ENCODE measurements around the gene NF2. TPM values are rescaled to one million over a fixed set of nuclear protein-coding genes. Genes with fewer than 3 reads are reported as not detected.

Gene NF2
- total RNA-seq, 6 experiments from 2014 or later, result 9.6 to 24.8 (median 14.0) TPM

DNA sequence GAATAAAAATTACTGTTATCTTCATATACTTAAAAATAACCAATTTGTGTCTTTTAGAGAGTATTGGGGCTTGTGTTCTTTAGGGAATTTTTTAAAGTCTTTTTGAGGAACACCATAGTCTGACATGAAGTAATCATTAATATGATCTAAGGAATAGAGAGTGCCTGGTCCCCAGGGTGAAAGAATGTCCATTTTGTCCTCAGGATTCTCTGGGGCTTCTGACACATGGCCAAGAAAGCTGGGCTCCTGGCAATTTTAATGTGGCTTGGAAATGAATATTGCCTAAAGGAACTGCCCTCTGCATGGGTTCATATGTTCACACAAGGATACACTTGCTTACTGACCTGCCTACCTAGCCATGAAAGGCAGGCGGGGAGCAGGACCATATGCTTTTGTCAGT, 33.7 kb downstream of the NF2 start:
- peaks cover 0 to 10% (median 0%) of the 10 kb centered on the region in 4 donors for H3K36me3 ChIP-seq
- no peaks in the 10 kb centered on the region for H3K27me3 ChIP-seq
- intact Hi-C loops (cut with DNase I), result no loop called here
- no peaks in the 10 kb centered on the region for H3K4me1 ChIP-seq
- WGBS (ENCODE audit: insufficient coverage, low coverage, low lambda C conversion rate, missing lambda C conversion rate), result no CpG with 5 or more reads among the region's 1 CpG
- H3K9me3 ChIP-seq, result no peaks in the 10 kb centered on the region
- TF ChIP-seq, protein P1, sequence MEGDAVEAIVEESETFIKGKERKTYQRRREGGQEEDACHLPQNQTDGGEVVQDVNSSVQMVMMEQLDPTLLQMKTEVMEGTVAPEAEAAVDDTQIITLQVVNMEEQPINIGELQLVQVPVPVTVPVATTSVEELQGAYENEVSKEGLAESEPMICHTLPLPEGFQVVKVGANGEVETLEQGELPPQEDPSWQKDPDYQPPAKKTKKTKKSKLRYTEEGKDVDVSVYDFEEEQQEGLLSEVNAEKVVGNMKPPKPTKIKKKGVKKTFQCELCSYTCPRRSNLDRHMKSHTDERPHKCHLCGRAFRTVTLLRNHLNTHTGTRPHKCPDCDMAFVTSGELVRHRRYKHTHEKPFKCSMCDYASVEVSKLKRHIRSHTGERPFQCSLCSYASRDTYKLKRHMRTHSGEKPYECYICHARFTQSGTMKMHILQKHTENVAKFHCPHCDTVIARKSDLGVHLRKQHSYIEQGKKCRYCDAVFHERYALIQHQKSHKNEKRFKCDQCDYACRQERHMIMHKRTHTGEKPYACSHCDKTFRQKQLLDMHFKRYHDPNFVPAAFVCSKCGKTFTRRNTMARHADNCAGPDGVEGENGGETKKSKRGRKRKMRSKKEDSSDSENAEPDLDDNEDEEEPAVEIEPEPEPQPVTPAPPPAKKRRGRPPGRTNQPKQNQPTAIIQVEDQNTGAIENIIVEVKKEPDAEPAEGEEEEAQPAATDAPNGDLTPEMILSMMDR (IDR thresholded peaks at IDR 0.05), result no peak
- no peak for TF ChIP-seq POLR2A (IDR thresholded peaks at IDR 0.05)
- DNase-seq (no peak), ATAC-seq (no peak)
- no peak overlapping the region for H3K4me3 ChIP-seq
- H3K27ac ChIP-seq, result no peak overlapping the region

DNA sequence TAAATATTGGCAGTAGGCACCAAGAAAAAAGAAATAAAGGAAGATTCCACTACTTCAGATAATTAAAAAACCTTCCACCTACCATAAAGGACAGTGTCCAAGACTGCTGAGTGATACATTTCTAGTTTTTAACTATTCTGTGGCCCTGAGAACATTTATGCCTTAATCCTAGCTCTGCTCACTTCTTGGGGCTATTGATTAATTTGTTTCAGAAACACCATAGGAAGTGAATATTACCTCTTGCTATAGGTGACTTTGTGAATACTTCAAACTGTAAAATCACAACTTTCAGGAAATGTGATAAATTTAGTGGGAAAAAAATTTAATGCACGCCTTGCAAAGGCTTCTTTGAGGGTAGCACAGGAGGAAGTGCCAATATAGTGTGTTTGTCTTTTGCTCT, 35.2 kb downstream of the NF2 start:
- H3K4me1 ChIP-seq, result no peaks in the 10 kb centered on the region
- no peak for DNase-seq
- no peaks in the 10 kb centered on the region for H3K9me3 ChIP-seq
- no peak for TF ChIP-seq POLR2A (IDR thresholded peaks at IDR 0.05)
- TF ChIP-seq, protein P1 (IDR thresholded peaks at IDR 0.05), result no peak
- ATAC-seq, result no peak
- 94% methylated on average over 1 of the region's 1 CpG for WGBS (ENCODE audit: insufficient coverage, low coverage, low lambda C conversion rate, missing lambda C conversion rate)
- H3K4me3 ChIP-seq, result no peak overlapping the region
- intact Hi-C loops (cut with DNase I), result no loop called here
- peaks cover 0 to 13% (median 0%) of the 10 kb centered on the region in 4 donors for H3K36me3 ChIP-seq
- H3K27ac ChIP-seq, result no peak overlapping the region
- H3K27me3 ChIP-seq, result no peaks in the 10 kb centered on the region

DNA sequence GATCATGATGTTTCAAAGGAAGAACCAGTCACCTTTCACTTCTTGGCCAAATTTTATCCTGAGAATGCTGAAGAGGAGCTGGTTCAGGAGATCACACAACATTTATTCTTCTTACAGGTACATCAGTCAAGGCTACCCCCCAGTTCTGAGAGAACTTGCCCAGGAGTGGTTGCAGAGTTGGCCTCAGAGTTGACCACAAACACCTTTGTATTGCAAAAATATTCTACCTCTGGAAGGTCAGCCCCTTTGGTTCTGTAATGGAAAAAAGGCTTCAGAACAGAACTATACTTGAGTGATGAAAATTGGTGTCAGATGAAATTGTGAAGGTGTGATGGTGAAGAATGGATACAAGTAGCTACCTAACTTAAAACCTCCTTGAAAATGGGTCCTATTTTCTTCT, 35.7 kb downstream of the NF2 start:
- TF ChIP-seq, protein P1 (IDR thresholded peaks at IDR 0.05), result no peak
- no peak for TF ChIP-seq POLR2A (IDR thresholded peaks at IDR 0.05)
- no peak for ATAC-seq
- peaks cover 0 to 13% (median 0%) of the 10 kb centered on the region in 4 donors for H3K36me3 ChIP-seq
- intact Hi-C loops (cut with DNase I), result no loop called here
- no peaks in the 10 kb centered on the region for H3K27me3 ChIP-seq
- H3K27ac ChIP-seq, result no peak overlapping the region
- H3K4me3 ChIP-seq, result no peak overlapping the region
- no peak for DNase-seq
- H3K9me3 ChIP-seq, result no peaks in the 10 kb centered on the region
- H3K4me1 ChIP-seq, result no peaks in the 10 kb centered on the region

DNA sequence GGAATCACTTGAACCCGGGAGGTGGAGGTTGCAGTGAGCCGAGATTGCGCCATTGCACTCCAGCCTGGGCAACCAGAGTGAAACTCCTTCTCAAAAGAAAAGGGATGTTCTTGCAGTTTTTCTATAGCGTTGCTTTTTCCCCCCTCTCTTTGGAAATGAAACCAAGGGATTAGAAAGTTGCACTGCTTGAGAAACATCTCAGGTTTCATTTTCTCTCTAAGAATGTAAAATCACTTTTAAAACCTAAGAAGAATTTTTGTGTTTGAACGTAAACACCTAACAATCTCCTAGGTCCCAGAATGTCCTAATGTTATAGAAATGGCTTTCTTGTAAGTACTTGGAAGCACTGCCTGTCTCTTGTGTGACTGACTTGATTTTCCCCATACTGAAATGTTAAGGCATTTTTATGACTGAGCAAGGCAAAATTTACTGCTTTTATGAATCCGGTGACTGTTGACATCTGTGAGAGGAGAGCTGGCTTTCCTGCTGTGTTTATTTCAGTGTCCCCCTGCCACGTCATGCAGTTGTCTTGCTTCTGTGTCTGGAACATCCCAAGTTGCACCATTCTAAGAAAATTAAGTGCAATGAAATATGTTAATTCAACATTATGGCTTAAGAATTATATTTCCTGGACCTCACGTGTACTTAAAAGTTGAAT, 37.7 kb downstream of the NF2 start:
- TF ChIP-seq, protein P1 (IDR thresholded peaks at IDR 0.05), result no peak
- no peak for TF ChIP-seq POLR2A (IDR thresholded peaks at IDR 0.05)
- DNase-seq, result no peak
- H3K4me1 ChIP-seq, result no peaks in the 10 kb centered on the region
- intact Hi-C loops (cut with DNase I), result no loop called here
- ATAC-seq, result no peak
- H3K4me3 ChIP-seq, result no peak overlapping the region
- peaks cover 0 to 13% (median 0%) of the 10 kb centered on the region in 4 donors for H3K36me3 ChIP-seq
- H3K27me3 ChIP-seq, result no peaks in the 10 kb centered on the region
- WGBS (ENCODE audit: insufficient coverage, low coverage, low lambda C conversion rate, missing lambda C conversion rate), result 78% methylated on average over 8 of the region's 8 CpGs
- H3K27ac ChIP-seq, result no peak overlapping the region
- no peaks in the 10 kb centered on the region for H3K9me3 ChIP-seq

Measured in right lobe of liver (tissue), 6 donors.